ENCODE measurements around the gene DDIT4. TPM values are rescaled to one million over a fixed set of nuclear protein-coding genes. Genes with fewer than 3 reads are reported as not detected.
A peak's percentile ranks its signal among the peaks of the same experiment; 100 is the strongest.

Gene DDIT4
- polyA plus RNA-seq, 1 donor from 2014 or later, result 29.9 TPM

GRCh38 chr10:72275351-72276012, 1.8 kb downstream of the DDIT4 start:
- H3K9ac ChIP-seq (ENCODE audit: low read length), result peak overlapping the region; percentile 85
- H2AFZ ChIP-seq (ENCODE audit: low read depth, low read length), result no peak overlapping the region
- H3K27me3 ChIP-seq (ENCODE audit: insufficient read depth, low read depth, low read length), result no peaks in the 10 kb centered on the region
- H3K79me2 ChIP-seq (replicated peaks; ENCODE audit: insufficient read depth, low read length), result peaks cover 20% of the 10 kb centered on the region
- no peaks in the 10 kb centered on the region for H3K9me2 ChIP-seq (ENCODE audit: insufficient read depth, low read length)
- H3K9me3 ChIP-seq (ENCODE audit: low read length), result no peaks in the 10 kb centered on the region
- H4K20me1 ChIP-seq (ENCODE audit: insufficient read depth), result no peaks in the 10 kb centered on the region
- H3F3A ChIP-seq (ENCODE audit: insufficient read depth, low read length, poor library complexity, severe bottlenecking), result peaks cover 8% of the 10 kb centered on the region
- TF ChIP-seq POLR2AphosphoS5 (IDR thresholded peaks at IDR 0.05) (no peak), EP300 (conservative IDR thresholded peaks at IDR 0.05; ENCODE audit: poor library complexity, severe bottlenecking) (no peak), CTCF (IDR thresholded peaks at IDR 0.05; ENCODE audit: poor library complexity, severe bottlenecking) (no peak), TAF1 (IDR thresholded peaks at IDR 0.05; ENCODE audit: low read depth) (no peak), RAD21 (conservative IDR thresholded peaks at IDR 0.05) (no peak), EZH2 (IDR thresholded peaks at IDR 0.05; ENCODE audit: borderline replicate concordance, insufficient read depth, low read length, poor library complexity, severe bottlenecking) (no peak)
- H3K4me3 ChIP-seq (ENCODE audit: low read length), result peak overlapping the region; percentile 99
- H3K4me2 ChIP-seq (ENCODE audit: low read length), result peak overlapping the region; percentile 97
- no peaks in the 10 kb centered on the region for H3K36me3 ChIP-seq (ENCODE audit: insufficient read depth, low read length)
- H3K27ac ChIP-seq (ENCODE audit: low read length), result peak overlapping the region; percentile 94

- no peak overlapping the region for H3K27ac ChIP-seq (ENCODE audit: low read length)
Measured at GRCh38 chr10:72276013-72276387, 2.3 kb downstream of the DDIT4 start.

More at GRCh38 chr10:72276013-72276387, 2.3 kb downstream of the DDIT4 start:
- Histone ChIP-seq H3K79me2 (replicated peaks; ENCODE audit: insufficient read depth, low read length) (peaks cover 20% of the 10 kb centered on the region), H3K27me3 (ENCODE audit: insufficient read depth, low read depth, low read length) (no peaks in the 10 kb centered on the region), H3K36me3 (ENCODE audit: insufficient read depth, low read length) (no peaks in the 10 kb centered on the region), H2AFZ (ENCODE audit: low read depth, low read length) (no peak overlapping the region), H3K4me2 (ENCODE audit: low read length) (no peak overlapping the region), H3K9me2 (ENCODE audit: insufficient read depth, low read length) (no peaks in the 10 kb centered on the region), H3K9ac (ENCODE audit: low read length) (no peak overlapping the region), H4K20me1 (ENCODE audit: insufficient read depth) (no peaks in the 10 kb centered on the region), H3F3A (ENCODE audit: insufficient read depth, low read length, poor library complexity, severe bottlenecking) (peaks cover 8% of the 10 kb centered on the region), H3K9me3 (ENCODE audit: low read length) (no peaks in the 10 kb centered on the region), H3K4me3 (ENCODE audit: low read length) (peak overlapping the region; percentile 99)
- TF ChIP-seq TAF1 (IDR thresholded peaks at IDR 0.05; ENCODE audit: low read depth) (no peak), RAD21 (conservative IDR thresholded peaks at IDR 0.05) (no peak), EP300 (conservative IDR thresholded peaks at IDR 0.05; ENCODE audit: poor library complexity, severe bottlenecking) (no peak), EZH2 (IDR thresholded peaks at IDR 0.05; ENCODE audit: borderline replicate concordance, insufficient read depth, low read length, poor library complexity, severe bottlenecking) (no peak), CTCF (IDR thresholded peaks at IDR 0.05; ENCODE audit: poor library complexity, severe bottlenecking) (no peak), MXI1 (conservative IDR thresholded peaks at IDR 0.05; ENCODE audit: poor library complexity, severe bottlenecking) (no peak), POLR2AphosphoS5 (IDR thresholded peaks at IDR 0.05) (no peak), SMC3 (conservative IDR thresholded peaks at IDR 0.05; ENCODE audit: poor library complexity) (no peak), REST (IDR thresholded peaks at IDR 0.05; ENCODE audit: borderline replicate concordance) (no peak)

Measured in neural cell (in vitro differentiated cells).